Type B pancreatic cell (in vitro differentiated cells): ENCODE data around the gene RPS3A. TPM values are rescaled to one million over a fixed set of nuclear protein-coding genes. Genes with fewer than 3 reads are reported as not detected.

Experiments
- DNase-seq: peaks from one replicate; pipeline ENCODE4 v3.0.0; 2021; ENCODE audit warnings: mixed read lengths; ENCODE audit not compliant: unreplicated experiment; ENCODE audit errors: extremely low spot score
- H3K27ac Mint-ChIP-seq: 2 replicates; pipeline ENCODE4 v1.8.0; 2021; ENCODE audit warnings: mild to moderate bottlenecking, mixed read lengths
- H3K27me3 Mint-ChIP-seq: 2 replicates; pipeline ENCODE4 v1.8.0; 2021; ENCODE audit warnings: mixed read lengths
- H3K36me3 Mint-ChIP-seq: 2 replicates; pipeline ENCODE4 v1.8.0; 2021; ENCODE audit warnings: mixed read lengths
- H3K4me1 Mint-ChIP-seq: one replicate; pipeline ENCODE4 v1.8.0; 2021; ENCODE audit warnings: mixed read lengths; ENCODE audit not compliant: unreplicated experiment
- H3K4me3 Mint-ChIP-seq: 2 replicates; pipeline ENCODE4 v1.8.0; 2021; ENCODE audit warnings: mild to moderate bottlenecking, mixed read lengths
- H3K9me3 Mint-ChIP-seq: 2 replicates; pipeline ENCODE4 v1.8.0; 2021; ENCODE audit warnings: mixed read lengths
- CTCF ChIP-seq: fragments of 200-600 bp; sonication (generic); conservative IDR thresholded peaks from 2 replicates; pipeline ENCODE4 v1.5.0; 2021; ENCODE audit warnings: antibody characterized with exemption, mild to moderate bottlenecking
- total RNA-seq: library from RNA; stranded (reverse); gene quantifications from 2 replicates; pipeline ENCODE4 v1.2.1, GENCODE V29; 2021; ENCODE audit warnings: low replicate concordance

Gene RPS3A
- total RNA-seq, 1 donor from 2014 or later: 2,778 TPM

- H3K27ac Mint-ChIP-seq: no peak overlapping the region
- H3K9me3 Mint-ChIP-seq: no peaks in the 10 kb centered on the region
- H3K27me3 Mint-ChIP-seq: no peaks in the 10 kb centered on the region
Measured at GRCh38 chr4:151150821-151151580, 51.6 kb downstream of the RPS3A start.

GRCh38 chr4:151152028-151152427, 52.6 kb downstream of the RPS3A start:
- peaks cover 21% of the 10 kb centered on the region for H3K36me3 Mint-ChIP-seq
- H3K4me1 Mint-ChIP-seq: no peaks in the 10 kb centered on the region
- H3K27me3 Mint-ChIP-seq: no peaks in the 10 kb centered on the region
- no peak overlapping the region for H3K27ac Mint-ChIP-seq
- no peak for DNase-seq
- no peak for TF ChIP-seq CTCF
- no peaks in the 10 kb centered on the region for H3K9me3 Mint-ChIP-seq
- no peak overlapping the region for H3K4me3 Mint-ChIP-seq

More at GRCh38 chr4:151150821-151151580, 51.6 kb downstream of the RPS3A start:
- H3K4me3 Mint-ChIP-seq: no peak overlapping the region
- H3K36me3 Mint-ChIP-seq: peaks cover 15% of the 10 kb centered on the region
- no peak for DNase-seq
- H3K4me1 Mint-ChIP-seq: no peaks in the 10 kb centered on the region
- no peak for TF ChIP-seq CTCF

- Mint-ChIP-seq H3K27me3 (no peaks in the 10 kb centered on the region), H3K36me3 (peaks cover 18% of the 10 kb centered on the region), H3K4me1 (no peaks in the 10 kb centered on the region), H3K4me3 (no peak overlapping the region), H3K27ac (no peak overlapping the region), H3K9me3 (peaks cover 6% of the 10 kb centered on the region)
- no peak for TF ChIP-seq CTCF
- DNase-seq: no peak
Measured at GRCh38 chr4:151153585-151153984, 54.2 kb downstream of the RPS3A start.

Other genes starting within 250 kb of the RPS3A start
- 59.8 and 64.5 TPM in 2 replicates for gene LRBA, start 84.3 kb upstream of the RPS3A start, total RNA-seq
- not detected in 2 replicates for gene PRSS48, start 177.5 kb downstream of the RPS3A start, total RNA-seq
- 24.3 and 29.3 TPM in 2 replicates for gene SH3D19, start 226.0 kb downstream of the RPS3A start, total RNA-seq